Measurements from ENCODE around the gene SBF1. TPM values are rescaled to one million over a fixed set of nuclear protein-coding genes. Genes with fewer than 3 reads are reported as not detected.
"Not testable (repeated sequence)": the region's sequence is repeated elsewhere in the genome, so short reads cannot be mapped to it uniquely, and the experiment has no call there.

The SBF1 gene, protein sequence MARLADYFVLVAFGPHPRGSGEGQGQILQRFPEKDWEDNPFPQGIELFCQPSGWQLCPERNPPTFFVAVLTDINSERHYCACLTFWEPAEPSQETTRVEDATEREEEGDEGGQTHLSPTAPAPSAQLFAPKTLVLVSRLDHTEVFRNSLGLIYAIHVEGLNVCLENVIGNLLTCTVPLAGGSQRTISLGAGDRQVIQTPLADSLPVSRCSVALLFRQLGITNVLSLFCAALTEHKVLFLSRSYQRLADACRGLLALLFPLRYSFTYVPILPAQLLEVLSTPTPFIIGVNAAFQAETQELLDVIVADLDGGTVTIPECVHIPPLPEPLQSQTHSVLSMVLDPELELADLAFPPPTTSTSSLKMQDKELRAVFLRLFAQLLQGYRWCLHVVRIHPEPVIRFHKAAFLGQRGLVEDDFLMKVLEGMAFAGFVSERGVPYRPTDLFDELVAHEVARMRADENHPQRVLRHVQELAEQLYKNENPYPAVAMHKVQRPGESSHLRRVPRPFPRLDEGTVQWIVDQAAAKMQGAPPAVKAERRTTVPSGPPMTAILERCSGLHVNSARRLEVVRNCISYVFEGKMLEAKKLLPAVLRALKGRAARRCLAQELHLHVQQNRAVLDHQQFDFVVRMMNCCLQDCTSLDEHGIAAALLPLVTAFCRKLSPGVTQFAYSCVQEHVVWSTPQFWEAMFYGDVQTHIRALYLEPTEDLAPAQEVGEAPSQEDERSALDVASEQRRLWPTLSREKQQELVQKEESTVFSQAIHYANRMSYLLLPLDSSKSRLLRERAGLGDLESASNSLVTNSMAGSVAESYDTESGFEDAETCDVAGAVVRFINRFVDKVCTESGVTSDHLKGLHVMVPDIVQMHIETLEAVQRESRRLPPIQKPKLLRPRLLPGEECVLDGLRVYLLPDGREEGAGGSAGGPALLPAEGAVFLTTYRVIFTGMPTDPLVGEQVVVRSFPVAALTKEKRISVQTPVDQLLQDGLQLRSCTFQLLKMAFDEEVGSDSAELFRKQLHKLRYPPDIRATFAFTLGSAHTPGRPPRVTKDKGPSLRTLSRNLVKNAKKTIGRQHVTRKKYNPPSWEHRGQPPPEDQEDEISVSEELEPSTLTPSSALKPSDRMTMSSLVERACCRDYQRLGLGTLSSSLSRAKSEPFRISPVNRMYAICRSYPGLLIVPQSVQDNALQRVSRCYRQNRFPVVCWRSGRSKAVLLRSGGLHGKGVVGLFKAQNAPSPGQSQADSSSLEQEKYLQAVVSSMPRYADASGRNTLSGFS (N-terminal part only)
- 10 to 100 TPM; 28.4 to 46.4 (median 45.6) TPM for polyA plus RNA-seq (ENCODE audit: insufficient read length in 3 of 3)
- long read RNA-seq, donor 1, partial matches to known transcripts: 0 of 1 reads
- long read RNA-seq, donor 1, other reads (novel, unspliced or antisense): 0 of 1 reads
- long read RNA-seq, donor 2, full-length matches to known transcripts: 5 of 5 reads
- long read RNA-seq, donor 2, partial matches to known transcripts: 0 of 5 reads
- long read RNA-seq, donor 2, other reads (novel, unspliced or antisense): 0 of 5 reads
- long read RNA-seq, donor 3, partial matches to known transcripts: 0 of 1 reads
- long read RNA-seq, donor 3, other reads (novel, unspliced or antisense): 0 of 1 reads
- long read RNA-seq, donor 4, full-length matches to known transcripts: 1 of 6 reads
- long read RNA-seq, donor 4, partial matches to known transcripts: 5 of 6 reads
- long read RNA-seq, donor 4, other reads (novel, unspliced or antisense): 0 of 6 reads
- long read RNA-seq, donor 5, partial matches to known transcripts: 7 of 7 reads
- long read RNA-seq, donor 5, other reads (novel, unspliced or antisense): 0 of 7 reads
- long read RNA-seq, donor 6, partial matches to known transcripts: 5 of 6 reads
- long read RNA-seq, donor 6, other reads (novel, unspliced or antisense): 0 of 6 reads
- long read RNA-seq, donor 7, partial matches to known transcripts: 0 of 4 reads
- long read RNA-seq, donor 7, other reads (novel, unspliced or antisense): 0 of 4 reads
- long read RNA-seq, donor 8, full-length matches to known transcripts: 6 of 6 reads
- long read RNA-seq, donor 8, partial matches to known transcripts: 0 of 6 reads
- long read RNA-seq, donor 8, other reads (novel, unspliced or antisense): 0 of 6 reads
- long read RNA-seq, donor 9, partial matches to known transcripts: 0 of 1 reads
- long read RNA-seq, donor 9, other reads (novel, unspliced or antisense): 0 of 1 reads
- long read RNA-seq, donor 10, partial matches to known transcripts: 5 of 6 reads
- long read RNA-seq, donor 10, other reads (novel, unspliced or antisense): 0 of 6 reads
- long read RNA-seq, donor 11: 0 reads
- long read RNA-seq, donor 12, full-length matches to known transcripts: 2 of 2 reads
- long read RNA-seq, donor 12, partial matches to known transcripts: 0 of 2 reads
- long read RNA-seq, donor 12, other reads (novel, unspliced or antisense): 0 of 2 reads
- long read RNA-seq, donor 13, full-length matches to known transcripts: 3 of 8 reads
- long read RNA-seq, donor 13, partial matches to known transcripts: 5 of 8 reads
- long read RNA-seq, donor 13, other reads (novel, unspliced or antisense): 0 of 8 reads
- long read RNA-seq, donor 14, partial matches to known transcripts: 0 of 2 reads
- long read RNA-seq, donor 14, other reads (novel, unspliced or antisense): 0 of 2 reads
- long read RNA-seq, donor 15, partial matches to known transcripts: 0 of 1 reads
- long read RNA-seq, donor 15, other reads (novel, unspliced or antisense): 0 of 1 reads
- long read RNA-seq, donor 16, full-length matches to known transcripts: 5 of 103 reads
- long read RNA-seq, donor 16, partial matches to known transcripts: 93 of 103 reads
- long read RNA-seq, donor 16, other reads (novel, unspliced or antisense): 5 of 103 reads

DNA sequence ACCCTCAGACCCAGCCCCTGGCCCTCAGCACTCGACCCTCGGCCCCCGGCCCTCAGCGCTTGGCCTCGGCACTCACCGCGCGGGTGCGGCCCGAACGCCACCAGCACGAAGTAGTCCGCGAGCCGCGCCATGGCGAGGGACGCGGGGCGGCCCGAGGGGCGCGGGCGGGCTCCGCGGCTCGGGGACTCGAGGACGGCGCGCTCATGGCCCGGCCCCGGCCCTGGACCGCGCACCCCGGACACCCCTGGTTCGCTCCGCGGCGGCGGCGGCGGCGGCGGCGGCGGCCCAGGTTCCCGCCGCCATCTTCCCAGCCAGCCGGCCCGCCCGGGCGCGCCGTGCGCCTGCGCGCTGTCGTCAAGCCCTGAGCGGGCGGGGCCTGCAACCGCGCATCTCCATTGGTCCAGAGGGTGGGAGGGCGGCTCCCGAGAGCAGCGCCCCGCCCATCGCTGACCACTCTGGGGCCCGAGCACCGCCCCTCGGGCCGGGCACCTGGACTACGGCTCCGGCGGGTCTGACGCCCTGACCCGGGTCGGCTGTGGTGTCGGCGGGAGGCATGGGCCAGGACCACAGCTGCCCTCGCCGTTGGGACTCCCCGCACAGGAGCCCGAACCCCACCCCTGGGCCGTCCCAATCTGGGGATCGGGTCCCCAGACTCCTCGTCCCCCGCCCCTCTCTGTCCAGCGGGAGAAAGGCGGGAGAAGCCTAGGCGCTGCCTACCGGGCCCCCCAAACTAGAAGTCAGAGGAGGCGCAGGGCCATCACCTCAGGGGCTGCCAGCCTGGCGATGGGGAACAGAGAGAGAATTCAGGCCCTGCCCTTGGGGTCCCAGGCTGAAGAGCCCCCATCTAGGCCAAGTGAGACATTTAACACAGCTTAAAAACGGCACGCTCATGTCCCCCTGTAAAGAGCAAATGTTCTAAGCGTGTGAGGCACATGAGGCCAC, at the start of gene SBF1:
TSS of gene SBF1 (minus strand) at position 326 of the 942 bp plus-strand sequence. CDS start at position 131, 195 bp downstream.
- peak; percentile 74 to 92 (median 89) for DNase-seq (ENCODE audit: extremely low read depth in 1 of 11, low read depth in 9 of 11, low spot score in 4 of 11)

DNA sequence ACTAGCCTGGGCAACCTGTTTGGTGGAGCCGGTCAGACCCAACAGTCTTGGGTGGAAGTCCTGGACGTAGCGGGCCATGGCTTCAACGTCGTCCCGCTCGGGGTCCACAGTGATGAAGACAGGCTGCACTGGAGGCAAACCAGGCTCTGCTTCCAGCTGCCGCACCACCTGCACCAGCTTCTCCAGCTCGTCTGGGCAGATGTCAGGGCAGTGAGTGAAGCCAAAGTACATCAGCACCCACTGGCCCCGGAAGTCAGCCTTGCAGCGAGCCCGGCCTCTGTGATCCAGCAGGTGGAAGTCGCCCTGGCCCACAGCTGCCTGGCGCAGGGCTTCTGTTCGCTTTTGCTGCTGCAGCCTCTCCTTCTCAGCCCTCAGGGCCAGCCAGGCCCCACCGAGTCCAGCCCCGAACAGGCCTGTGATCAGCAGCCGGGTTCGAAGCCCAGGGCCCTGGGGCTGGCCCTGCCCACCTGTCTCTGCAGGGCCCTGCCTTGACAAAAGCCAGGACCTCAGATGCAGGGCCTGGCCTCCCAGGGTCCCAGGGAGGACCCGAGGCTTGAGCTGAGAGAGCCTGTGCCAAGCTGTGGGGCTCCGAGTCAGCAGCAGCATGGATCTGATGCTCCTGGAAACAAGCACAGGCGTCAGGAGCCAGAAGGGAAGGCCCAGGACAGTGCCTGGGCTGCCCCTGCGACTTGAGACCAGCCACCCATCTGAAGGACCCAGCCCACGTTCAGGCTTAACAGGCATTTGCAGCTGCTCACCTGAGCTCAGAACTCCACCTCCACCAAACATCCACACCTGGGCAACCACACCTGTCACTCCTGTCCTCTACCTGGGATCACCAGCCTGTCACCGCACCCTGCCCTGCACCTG, 49.2 kb upstream of the SBF1 start:
- DNase-seq (ENCODE audit: extremely low read depth in 1 of 11, low read depth in 9 of 11, low spot score in 4 of 11): no peak

DNA sequence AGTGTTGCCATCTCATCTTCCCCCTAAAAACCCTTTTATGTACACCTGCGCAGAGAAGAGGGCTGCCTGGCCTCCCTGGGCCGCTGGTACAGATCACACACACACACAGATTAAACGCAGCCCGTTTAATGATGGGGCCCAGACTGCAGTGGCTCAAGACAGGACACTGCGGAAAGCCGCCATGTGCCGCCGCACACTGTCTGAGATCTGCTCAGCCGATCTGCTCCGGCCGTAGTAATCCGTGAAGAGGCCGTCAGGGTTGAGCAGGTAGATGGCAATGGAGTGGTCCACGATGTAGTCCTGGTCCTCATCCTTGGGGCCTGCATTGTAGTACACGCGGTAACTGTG, 48.6 kb upstream of the SBF1 start:
- no peak for DNase-seq (ENCODE audit: extremely low read depth in 1 of 11, low read depth in 9 of 11, low spot score in 4 of 11)

DNA sequence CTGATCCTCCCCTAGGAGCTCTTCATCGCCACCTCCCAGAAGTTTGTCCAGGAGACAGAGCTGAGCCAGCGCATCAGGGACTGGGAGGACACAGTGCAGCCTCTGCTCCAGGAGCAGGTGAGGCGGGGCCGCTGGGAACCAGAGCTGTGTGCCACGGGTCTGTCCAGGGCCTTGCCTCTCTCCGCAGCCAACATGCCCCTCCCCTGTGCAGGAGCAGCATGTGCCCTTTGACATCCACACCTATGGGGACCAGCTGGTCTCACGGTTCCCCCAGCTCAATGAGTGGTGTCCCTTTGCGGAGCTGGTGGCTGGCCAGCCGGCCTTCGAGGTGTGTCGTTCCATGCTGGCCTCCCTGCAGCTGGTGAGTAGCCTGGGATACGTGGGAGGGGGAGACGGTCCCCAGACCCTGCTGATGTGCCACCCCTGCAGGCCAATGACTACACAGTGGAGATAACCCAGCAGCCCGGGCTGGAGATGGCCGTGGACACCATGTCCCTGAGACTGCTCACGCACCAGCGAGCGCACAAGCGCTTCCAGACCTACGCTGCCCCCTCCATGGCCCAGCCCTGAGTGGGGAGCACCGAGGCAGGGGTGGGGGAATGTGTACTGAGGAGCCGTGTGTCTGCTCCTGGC, 48.1 kb upstream of the SBF1 start:
- DNase-seq (ENCODE audit: extremely low read depth in 1 of 11, low read depth in 9 of 11, low spot score in 4 of 11): no peak

DNA sequence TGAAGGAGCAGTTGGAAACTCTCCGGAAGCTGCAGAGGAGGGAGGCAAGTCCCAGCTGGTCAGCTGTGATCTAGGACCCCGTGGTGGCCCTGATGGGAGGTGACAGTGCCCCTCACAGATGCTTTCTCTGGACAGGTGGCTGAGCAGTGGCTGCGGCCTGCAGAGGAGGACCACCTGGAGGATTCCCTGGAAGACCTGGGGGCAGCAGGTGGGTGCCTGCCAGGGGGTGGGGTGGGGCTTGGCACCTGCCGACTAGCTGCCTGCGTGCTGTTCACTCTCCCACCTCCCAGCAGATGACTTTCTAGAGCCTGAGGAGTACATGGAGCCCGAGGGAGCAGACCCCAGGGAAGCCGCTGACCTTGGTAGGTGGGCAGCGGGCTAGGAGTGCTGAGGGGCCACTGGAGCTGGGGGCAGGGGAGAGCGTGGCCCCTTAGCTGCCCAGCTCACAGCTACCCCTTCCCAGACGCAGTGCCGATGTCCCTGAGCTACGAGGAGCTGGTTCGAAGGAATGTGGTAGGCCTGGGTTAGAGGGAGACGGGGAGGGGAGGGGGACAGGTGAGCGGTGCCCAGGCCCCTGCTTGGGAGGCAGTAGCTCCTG, 47.5 kb upstream of the SBF1 start:
- no peak for DNase-seq (ENCODE audit: extremely low read depth in 1 of 11, low read depth in 9 of 11, low spot score in 4 of 11)

DNA sequence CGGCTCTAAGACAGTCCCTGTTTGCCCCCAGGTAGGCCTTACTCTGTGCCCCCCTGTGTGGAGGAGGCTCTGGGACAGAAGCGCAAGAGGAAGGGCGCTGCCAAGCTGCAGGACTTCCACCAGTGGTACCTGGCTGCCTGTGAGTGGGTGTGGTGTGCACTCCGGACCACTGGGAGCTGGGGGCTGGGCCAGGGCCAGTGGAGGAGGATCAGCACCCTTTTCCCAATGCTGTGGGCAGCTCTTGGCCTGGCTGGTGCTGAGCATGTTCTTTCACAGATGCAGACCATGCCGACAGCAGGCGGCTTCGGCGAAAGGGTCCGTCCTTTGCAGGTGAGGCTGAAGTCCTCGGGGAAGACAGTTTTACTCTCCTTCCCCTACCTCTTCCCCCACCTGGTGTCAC, 46.9 kb upstream of the SBF1 start:
- no peak for DNase-seq (ENCODE audit: extremely low read depth in 1 of 11, low read depth in 9 of 11, low spot score in 4 of 11)

DNA sequence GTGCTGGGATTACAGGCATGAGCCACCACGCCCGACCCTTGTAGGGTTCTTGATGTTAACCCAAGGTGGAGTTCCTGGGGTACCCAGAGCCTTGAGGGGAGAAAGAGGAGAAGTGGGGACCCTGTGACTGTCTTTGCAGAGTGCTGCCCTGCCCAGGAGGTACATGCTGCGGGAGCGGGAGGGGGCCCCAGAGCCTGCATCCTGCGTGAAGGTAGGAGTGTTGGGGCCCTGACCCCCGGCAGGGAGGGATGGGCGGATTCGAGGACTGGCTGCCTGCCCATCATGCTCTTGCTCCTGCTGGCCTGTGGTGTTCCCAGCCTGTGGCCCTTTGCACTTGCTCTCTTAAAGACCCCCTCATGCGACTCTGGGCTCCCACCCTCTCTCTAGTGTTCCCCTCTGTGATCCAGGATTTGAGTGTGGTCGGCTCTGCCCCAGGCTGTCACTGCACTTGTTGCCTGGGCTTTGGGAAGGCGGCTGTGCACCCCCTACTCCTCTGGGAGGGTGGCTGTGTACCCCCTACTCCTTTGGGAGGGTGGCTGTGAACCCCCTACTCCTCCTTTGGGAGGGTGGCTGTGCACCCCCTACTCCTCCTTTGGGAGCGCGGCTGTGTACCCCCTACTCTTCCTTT, 46.1 kb upstream of the SBF1 start:
- DNase-seq (ENCODE audit: extremely low read depth in 1 of 11, low read depth in 9 of 11, low spot score in 4 of 11): no peak

DNA sequence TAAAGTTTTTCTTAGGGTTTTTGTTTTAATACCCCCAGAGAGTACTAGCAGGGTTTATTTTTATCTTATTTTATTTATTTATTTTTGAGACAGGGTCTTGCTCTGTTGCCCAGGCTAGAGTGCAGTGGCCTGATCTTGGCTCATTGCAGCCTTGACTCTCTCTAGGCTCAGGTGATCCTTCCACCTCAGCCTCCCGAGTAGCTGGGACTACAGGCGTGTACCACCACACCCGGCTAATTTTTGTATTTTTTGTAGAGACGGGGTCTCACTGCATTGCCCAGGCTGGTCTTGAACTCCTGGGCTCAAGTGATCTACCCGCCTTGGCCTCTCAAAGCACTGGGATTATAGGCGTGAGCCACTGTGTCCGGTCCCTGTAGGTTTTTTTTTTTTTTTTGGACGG, 45.3 kb upstream of the SBF1 start:
- DNase-seq (ENCODE audit: extremely low read depth in 1 of 11, low read depth in 9 of 11, low spot score in 4 of 11): not testable (repeated sequence)

DNA sequence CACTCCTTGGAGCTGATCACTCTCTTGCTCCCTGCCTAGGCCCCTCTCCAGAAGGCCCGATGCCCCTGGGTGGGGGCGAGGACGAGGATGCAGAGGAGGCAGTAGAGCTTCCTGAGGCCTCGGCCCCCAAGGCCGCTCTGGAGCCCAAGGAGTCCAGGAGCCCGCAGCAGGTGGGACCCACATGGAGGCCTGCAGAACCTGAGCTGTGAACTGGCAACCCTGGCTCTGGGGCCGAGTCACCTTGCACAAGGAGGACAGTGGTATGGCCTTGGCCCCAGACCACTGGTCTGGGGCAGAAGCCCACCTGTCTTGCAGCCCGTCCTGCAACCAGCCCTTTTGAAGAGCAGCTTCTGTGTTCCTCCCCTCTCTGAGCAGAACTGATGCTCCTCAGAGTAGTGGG, 44.3 kb upstream of the SBF1 start:
- DNase-seq (ENCODE audit: extremely low read depth in 1 of 11, low read depth in 9 of 11, low spot score in 4 of 11): no peak

DNA sequence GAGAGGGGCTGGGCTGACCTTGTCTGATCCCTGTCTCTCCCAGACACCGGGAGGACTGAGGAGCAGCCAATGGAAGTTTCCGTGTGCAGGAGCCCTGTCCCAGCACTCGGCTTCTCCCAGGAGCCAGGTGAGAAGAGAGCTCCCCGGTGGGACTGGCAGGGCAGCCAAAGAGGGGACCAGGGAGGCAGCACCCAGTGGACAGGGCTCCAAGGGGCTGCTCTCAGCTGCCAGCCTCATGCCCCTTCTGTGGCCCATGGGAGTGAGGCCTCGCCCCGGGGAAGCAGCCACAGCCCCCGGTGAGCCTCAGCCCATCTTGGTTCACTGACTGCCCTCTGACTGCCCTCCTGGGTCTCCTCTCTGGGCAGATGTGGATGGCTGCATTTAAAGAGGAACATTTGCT, 43.8 kb upstream of the SBF1 start:
- no peak for DNase-seq (ENCODE audit: extremely low read depth in 1 of 11, low read depth in 9 of 11, low spot score in 4 of 11)

DNA sequence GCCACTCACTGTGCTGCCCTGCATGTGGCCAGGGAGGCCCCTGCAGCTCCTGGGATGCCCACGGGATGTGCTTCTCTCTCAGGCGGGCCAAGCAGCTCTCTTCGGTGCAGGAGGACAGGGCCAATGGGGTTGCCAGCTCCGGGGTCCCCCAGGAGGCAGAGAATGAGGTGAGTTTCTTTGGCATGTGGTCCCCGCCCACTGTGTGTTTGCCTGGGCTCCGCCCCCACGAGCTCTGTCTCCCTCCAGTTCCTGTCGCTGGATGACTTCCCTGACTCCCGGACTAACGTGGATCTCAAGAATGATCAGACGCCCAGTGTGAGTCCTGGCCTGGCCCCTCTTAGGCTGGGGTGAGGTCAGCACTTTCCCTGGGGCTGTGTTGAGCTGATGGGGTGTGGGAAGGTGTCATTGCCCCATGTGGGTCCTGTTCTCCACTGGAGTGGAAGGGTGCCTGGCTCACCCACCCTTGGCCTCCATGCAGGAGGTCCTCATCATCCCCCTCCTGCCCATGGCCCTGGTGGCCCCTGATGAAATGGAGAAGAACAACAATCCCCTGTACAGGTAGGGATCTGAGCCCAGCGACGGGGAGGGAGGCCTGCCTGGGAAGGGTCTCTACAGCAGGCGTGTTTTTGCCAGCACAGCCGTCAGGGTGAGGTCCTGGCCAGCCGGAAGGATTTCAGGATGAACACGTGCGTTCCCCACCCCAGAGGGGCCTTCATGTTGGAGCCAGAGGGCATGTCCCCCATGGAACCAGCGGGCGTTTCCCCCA, 42.8 kb upstream of the SBF1 start:
- no peak for DNase-seq (ENCODE audit: extremely low read depth in 1 of 11, low read depth in 9 of 11, low spot score in 4 of 11)

DNA sequence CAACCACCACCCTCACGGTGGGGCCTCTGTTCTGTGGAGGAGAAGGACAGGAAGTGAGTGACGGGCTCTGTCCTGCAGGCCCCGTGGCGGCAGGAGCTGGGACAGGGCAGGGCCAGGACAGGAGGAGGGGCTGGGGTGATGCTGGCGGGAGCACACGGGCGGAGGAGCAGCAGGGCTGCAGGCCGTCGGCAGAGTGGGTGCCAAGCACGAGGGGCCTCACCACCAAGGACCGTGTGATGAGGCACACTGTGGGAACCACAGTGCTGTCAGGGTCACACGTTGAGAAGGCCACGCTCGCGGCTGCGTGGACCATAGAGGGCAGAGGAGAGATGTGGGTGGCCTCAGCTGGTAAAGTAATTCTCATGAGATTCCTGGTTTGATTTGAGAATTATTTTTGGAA, 42.1 kb upstream of the SBF1 start:
- no peak for DNase-seq (ENCODE audit: extremely low read depth in 1 of 11, low read depth in 9 of 11, low spot score in 4 of 11)
